ENCODE data around the gene BRD4.

GRCh38 chr19:15243236-15243957 is 88.9 kb downstream of the BRD4 start:
- TF ChIP-seq POLR2AphosphoS5 (IDR thresholded peaks at IDR 0.05): no peak
- TF ChIP-seq CTCF (IDR thresholded peaks at IDR 0.05): no peak
- no peak for TF ChIP-seq EP300 (IDR thresholded peaks at IDR 0.05; ENCODE audit: low read depth)
